HFFc6 (cell line): ENCODE measurements around the gene SLC4A1AP. TPM values are rescaled to one million over a fixed set of nuclear protein-coding genes. Genes with fewer than 3 reads are reported as not detected.

Experiments used
- DNase-seq: peaks from one replicate; pipeline ENCODE4 v3.0.0-alpha.2; 2018
- H3K27ac Mint-ChIP-seq: 2 replicates; pipeline ENCODE4 v1.8.0; 2020; ENCODE audit warnings: mild to moderate bottlenecking, mixed read lengths
- H3K27me3 Mint-ChIP-seq: 2 replicates; pipeline ENCODE4 v1.8.0; 2021; ENCODE audit warnings: mild to moderate bottlenecking, moderate library complexity, mixed read lengths; ENCODE audit not compliant: insufficient read depth
- H3K36me3 Mint-ChIP-seq: 2 replicates; pipeline ENCODE4 v1.8.0; 2021; ENCODE audit warnings: low read depth, mixed read lengths
- H3K4me1 Mint-ChIP-seq: 2 replicates; pipeline ENCODE4 v1.8.0; 2020; ENCODE audit warnings: low read depth, mixed read lengths
- H3K4me3 Mint-ChIP-seq: 2 replicates; pipeline ENCODE4 v1.8.0; 2020; ENCODE audit warnings: mild to moderate bottlenecking, moderate library complexity, mixed read lengths
- H3K9me3 Mint-ChIP-seq: 2 replicates; pipeline ENCODE4 v1.8.0; 2020; ENCODE audit warnings: mild to moderate bottlenecking, mixed read lengths
- CTCF ChIP-seq: fragments of 200-600 bp; sonication (generic); IDR thresholded peaks from 2 replicates; pipeline ENCODE4 v1.5.0; 2021; ENCODE audit warnings: antibody characterized with exemption, mild to moderate bottlenecking
- total RNA-seq, 6 experiments: library from RNA; stranded (reverse); fragmentation: NEBNext Ultra II Directional; extraction: Animal tissue kit (Norgen Biotek cat#: 25700); gene quantifications; 2 replicates in 1 of 6; 3 replicates in 5 of 6; pipeline ENCODE4 v1.2.3, GENCODE V29; 2021

The SLC4A1AP gene
- total RNA-seq, 6 experiments from 2014 or later, result 23.0 to 27.1 (median 24.5) TPM

- no peak for TF ChIP-seq CTCF
- Mint-ChIP-seq H3K4me3 (no peak overlapping the region), H3K9me3 (no peaks in the 10 kb centered on the region), H3K36me3 (no peaks in the 10 kb centered on the region), H3K27ac (no peak overlapping the region), H3K4me1 (peaks cover 37% of the 10 kb centered on the region), H3K27me3 (no peaks in the 10 kb centered on the region; the same call in 1 of the 2 replicates)
- DNase-seq, result no peak
These were observed 73.2 kb downstream of the SLC4A1AP start for GRCh38 chr2:27736890-27737204.

GRCh38 chr2:27737676-27738348, 74.1 kb downstream of the SLC4A1AP start:
- Mint-ChIP-seq H3K4me3 (no peak overlapping the region), H3K27me3 (no peaks in the 10 kb centered on the region; the same call in none of the 2 replicates), H3K9me3 (no peaks in the 10 kb centered on the region), H3K4me1 (peaks cover 37% of the 10 kb centered on the region), H3K36me3 (no peaks in the 10 kb centered on the region), H3K27ac (peak overlapping the region; percentile 40; the same call in 1 of the 2 replicates)
- peak; percentile 74 for DNase-seq
- TF ChIP-seq CTCF, result 0 out of 2 replicates have a peak, but pooled peaks have one; percentile 7

GRCh38 chr2:27738349-27739057, 74.8 kb downstream of the SLC4A1AP start:
- Mint-ChIP-seq H3K9me3 (no peaks in the 10 kb centered on the region), H3K36me3 (no peaks in the 10 kb centered on the region), H3K27me3 (no peaks in the 10 kb centered on the region; the same call in none of the 2 replicates), H3K4me3 (no peak overlapping the region), H3K4me1 (peaks cover 37% of the 10 kb centered on the region), H3K27ac (no peak overlapping the region; the same call in 1 of the 2 replicates)
- TF ChIP-seq CTCF, result no peak
- DNase-seq, result no peak

GRCh38 chr2:27739058-27739373, 75.3 kb downstream of the SLC4A1AP start:
- DNase-seq, result no peak
- TF ChIP-seq CTCF, result no peak
- H3K9me3 Mint-ChIP-seq, result no peaks in the 10 kb centered on the region
- H3K4me1 Mint-ChIP-seq, result peaks cover 37% of the 10 kb centered on the region
- no peak overlapping the region for H3K4me3 Mint-ChIP-seq
- H3K27me3 Mint-ChIP-seq, result no peaks in the 10 kb centered on the region; the same call in none of the 2 replicates
- no peaks in the 10 kb centered on the region for H3K36me3 Mint-ChIP-seq
- no peak overlapping the region for H3K27ac Mint-ChIP-seq

DNA sequence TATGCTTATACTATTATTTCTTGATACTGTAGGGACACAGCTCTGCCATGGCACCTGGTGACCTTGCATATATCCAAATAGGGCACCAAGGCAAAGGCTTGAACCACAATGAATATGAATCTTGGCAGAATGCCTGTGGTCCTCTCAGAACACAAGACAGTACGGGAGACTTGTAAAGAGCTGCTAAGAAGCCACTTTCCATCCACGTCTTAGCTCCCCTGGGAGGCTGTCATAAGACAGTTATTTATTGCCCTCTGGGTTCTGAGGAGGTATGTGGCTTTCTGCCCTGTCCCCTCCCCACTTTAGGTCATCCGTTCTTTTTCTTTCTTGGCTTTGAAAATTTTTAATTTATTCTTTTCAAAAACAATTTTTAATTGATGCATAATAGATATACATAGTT, 78.0 kb downstream of the SLC4A1AP start:
- Mint-ChIP-seq H3K27me3 (peaks cover 3% of the 10 kb centered on the region; the same call in 1 of the 2 replicates), H3K9me3 (no peaks in the 10 kb centered on the region; the same call in 1 of the 2 replicates), H3K4me1 (peaks cover 18% of the 10 kb centered on the region), H3K27ac (no peak overlapping the region), H3K36me3 (no peaks in the 10 kb centered on the region), H3K4me3 (no peak overlapping the region)
- DNase-seq, result no peak
- no peak for TF ChIP-seq CTCF
